Stimulated activated CD8-positive, alpha-beta memory T cell treated with anti-CD3 and anti-CD28 coated beads, Interleukin-4, amount 100 ng/mL, for 4 hours (primary cell): Measurements from ENCODE around the gene RRP36.

Experiments used
- DNase-seq, 2 donors: peaks; one replicate each; pipeline ENCODE4 v3.0.0-alpha.2; 2020; ENCODE audit warnings: low read depth in 2 of 2, low spot score in 1 of 2

RRP36 gene

DNA sequence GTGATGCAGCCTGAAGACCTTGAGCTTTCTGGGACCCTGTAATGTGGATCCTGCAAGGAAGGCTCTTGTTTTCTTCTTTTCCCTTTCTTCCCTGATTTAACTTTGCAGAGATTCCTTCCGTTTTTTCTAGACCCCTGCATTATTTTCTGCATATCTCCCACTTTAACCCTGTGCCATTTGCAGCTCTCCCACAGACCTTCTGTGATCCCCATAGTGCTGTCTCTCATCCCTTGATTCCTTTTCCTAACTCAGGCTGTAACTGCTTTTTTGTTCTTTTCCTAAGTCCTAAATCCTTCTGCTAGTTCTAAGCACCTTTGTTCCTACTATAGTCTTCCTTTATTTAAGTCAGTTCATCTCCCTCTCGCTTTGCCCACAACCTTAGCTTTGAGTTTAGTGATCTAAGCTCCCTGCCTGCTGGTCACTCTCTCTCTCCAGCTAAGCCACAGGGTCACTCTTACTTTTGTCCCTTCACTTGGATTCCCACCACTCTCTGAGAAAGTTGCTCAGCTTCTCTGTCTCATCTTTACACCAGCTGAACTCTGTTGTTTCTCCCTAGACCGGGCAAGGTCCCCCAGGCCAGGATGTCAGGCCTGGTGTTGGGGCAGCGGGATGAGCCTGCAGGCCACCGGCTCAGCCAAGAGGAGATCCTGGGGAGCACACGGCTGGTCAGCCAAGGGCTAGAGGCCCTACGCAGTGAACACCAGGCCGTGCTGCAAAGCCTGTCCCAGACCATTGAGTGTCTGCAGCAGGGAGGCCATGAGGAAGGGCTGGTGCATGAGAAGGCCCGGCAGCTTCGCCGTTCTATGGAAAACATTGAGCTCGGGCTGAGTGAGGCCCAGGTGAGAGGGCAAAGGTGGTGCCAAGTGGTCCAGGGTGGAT lies 39.6 kb downstream of the RRP36 start:
- DNase-seq: no peak

DNA sequence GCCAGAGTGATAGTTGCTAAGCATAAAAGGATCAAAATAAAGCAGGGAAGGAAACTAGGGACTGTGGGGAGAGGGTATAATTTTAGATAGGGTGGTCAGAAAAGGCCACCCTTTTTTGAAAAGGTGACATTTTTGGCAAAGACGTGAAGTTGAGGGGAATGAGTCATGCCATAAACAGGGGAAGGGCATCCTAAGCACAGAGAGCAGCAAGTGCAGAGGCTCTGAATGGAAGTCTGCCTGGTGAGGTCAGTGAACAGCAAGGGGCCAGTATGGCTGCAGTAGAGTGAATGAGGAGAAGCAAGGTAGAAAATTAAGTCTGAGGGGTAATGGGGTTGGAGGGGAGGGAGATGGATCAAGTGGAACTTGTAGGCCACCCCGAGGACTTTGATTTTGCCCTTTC lies 40.4 kb downstream of the RRP36 start:
- DNase-seq: no peak

DNA sequence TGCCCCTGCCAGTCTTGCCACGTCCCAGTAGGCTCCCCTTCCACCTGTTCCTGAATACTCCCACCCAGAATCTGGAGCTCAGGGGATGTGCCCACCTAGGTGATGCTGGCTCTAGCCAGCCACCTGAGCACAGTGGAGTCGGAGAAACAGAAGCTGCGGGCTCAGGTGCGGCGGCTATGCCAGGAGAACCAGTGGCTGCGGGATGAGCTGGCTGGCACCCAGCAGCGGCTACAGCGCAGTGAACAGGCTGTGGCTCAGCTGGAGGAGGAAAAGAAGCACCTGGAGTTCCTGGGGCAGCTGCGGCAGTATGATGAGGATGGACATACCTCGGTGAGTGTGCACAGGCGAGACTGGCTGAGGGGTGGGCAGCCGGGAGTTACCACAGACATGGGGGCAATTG lies 41.4 kb downstream of the RRP36 start:
- DNase-seq: no peak

DNA sequence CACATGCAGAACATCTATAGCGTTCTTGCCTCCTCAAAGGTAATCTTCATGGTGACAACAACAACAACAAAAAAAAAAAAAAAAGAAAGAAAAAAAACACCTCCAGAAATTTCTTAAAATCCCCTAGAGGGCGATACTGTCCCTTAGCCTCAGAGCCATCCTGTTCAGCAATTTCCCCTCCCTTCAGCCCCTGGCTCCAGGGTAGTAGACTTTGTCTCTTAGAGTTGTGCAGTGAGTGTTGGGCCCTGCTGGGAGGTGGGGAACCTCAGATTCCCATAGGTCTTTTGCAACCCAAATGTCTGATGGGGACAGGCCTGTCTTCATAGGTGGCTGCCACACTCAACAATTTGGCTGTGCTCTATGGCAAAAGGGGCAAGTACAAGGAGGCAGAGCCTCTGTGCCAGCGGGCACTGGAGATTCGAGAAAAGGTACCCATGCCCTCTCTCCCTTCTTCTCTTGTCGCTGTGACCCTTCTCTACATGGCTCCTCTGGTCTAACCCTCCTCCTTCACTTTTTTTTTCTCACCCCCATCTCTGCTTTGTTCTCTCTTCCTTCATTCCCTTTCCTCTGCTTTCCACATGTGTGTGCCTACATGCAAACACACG lies 48.7 kb downstream of the RRP36 start:
- DNase-seq: no peak

DNA sequence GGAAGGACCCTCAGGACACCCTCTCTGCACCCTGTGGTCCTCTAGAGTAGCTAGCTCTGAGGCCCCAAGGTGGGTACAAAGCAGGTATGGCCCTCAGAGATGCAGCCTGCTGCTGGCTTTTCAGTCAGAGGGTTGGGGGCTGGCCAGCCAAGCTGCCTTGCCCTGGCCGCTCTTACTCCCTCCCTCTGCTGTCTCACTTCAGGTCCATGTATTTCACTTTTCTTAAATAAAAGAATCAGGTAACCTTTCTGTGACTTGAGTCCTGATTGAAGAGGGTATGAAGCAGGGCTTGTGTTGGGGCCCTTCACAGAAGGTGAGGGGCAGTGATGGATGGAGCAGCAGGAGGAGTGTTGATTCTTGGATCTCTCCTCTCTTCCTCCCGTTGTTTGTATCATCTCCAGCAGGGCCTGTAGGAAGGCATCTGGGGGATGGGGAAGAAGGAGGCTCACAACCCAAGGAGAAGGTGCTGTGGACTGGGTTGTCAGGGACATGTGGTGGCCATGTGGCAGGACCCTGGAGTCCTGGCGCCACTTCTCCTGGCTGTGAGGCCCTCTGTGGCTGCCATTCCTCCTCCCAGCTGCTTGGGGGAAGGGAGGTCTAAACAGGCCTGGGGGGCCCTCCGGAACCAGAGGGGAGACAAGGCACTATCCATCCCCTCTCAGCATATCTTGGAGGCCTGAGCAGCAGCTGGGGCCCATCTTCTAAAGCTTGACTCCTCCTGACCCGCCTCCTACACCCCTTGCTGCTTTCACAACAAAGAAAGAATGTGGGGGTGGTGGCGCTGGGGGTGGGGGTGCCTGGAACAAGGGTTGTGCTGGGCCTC lies 53.6 kb downstream of the RRP36 start:
- DNase-seq: no peak

DNA sequence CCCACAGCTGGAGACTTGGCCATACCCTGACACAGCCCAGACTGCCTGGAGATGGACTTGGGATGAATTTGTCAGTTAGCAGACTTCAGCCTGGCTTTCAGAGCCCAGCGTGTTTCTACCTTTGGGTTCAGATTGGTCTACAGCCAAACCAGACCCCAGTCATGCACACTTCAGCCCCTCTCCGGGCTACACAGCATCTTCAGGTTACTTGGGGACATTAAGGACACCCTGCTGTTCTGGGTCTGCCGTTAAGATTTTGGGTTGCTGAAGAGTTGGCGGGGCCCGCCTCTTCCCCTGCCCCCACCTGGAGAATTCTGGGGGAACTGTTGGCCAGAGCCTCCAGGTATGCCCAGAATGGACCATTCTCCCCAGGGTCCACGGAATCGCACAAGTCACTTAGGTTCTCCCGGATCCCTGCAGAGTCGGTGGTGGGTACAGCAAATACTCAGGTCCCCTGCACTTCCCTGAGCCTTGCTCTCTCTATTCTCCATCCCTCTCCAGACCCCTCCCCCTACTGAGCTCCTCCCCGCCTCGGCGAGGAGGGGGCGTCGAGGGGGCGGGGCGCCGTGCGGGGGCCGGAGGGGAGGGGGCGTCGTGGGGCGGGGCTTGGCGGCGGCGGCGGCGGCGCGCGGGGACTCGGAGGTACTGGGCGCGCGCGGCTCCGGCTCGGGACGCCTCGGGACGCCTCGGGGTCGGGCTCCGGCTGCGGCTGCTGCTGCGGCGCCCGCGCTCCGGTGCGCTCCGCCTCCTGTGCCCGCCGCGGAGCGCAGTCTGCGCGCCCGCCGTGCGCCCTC lies 54.4 kb downstream of the RRP36 start, which contains the start of gene PTK7:
Gene PTK7, plus strand, starts transcription at position 645 of the 794 bp plus-strand sequence. CDS start 175 bp downstream, outside the sequence.
- DNase-seq: no peak

DNA sequence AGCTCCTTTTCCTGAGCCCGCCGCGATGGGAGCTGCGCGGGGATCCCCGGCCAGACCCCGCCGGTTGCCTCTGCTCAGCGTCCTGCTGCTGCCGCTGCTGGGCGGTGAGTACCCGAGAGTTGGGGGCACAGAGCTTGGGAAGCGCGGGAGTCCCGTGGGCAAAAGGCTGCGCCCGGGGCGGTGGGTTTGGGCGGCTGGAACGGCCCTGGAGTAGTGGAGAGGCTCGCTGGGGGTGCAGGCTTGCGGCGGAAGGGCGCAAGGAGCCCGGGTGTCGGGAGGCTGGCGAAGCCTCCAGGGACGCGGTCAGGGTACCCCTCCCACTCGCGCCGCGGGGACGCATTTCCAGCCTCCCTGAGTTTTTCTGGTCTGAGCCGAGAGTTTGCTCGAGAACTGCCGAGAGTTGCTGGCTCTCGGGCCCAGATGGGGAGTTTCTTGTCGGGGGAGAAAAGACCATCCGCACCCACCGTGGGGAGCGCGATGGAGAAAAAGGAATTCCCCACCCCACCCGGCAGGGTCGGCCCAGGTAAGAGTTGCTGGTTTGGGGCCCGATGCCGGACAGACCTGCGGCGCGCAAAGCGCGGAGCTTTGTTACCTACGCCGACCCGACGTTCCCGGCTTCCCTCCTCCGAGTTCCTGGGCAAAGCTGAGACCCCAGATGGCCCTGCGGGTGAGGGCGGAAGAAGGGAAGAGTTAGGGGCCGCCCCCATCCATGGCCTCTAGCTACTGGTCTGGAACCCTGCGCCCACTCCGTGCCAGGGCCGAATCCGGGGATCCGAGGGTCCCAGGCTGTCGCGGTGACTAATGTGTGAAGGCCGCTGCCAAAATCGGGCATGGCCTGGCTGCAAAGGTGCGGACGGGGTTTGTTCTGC lies 55.3 kb downstream of the RRP36 start:
- DNase-seq: no peak

DNA sequence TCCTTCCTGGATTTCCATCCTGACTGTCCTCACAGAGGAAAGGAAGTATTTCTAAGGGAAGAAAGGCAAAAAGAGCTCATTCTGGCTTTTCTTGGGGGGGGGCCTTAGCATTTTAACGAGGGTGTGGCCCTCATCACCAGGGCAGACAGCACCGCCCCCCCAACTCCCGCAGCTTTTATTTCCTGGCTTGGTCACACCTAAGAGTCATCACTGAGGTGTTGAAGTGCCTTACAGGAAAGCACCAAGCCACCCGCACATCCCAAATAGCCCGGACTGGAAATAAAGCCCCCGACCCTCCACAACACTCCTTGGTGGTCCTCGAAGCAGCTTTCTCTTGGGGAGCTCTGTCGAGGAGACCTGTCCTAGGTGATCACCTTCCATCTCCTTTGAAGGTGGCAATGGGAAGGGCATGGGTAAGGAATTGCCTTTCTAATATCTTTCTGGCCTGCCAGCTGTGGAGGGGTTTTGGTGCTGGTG lies 55.9 kb downstream of the RRP36 start:
- no peak for DNase-seq

DNA sequence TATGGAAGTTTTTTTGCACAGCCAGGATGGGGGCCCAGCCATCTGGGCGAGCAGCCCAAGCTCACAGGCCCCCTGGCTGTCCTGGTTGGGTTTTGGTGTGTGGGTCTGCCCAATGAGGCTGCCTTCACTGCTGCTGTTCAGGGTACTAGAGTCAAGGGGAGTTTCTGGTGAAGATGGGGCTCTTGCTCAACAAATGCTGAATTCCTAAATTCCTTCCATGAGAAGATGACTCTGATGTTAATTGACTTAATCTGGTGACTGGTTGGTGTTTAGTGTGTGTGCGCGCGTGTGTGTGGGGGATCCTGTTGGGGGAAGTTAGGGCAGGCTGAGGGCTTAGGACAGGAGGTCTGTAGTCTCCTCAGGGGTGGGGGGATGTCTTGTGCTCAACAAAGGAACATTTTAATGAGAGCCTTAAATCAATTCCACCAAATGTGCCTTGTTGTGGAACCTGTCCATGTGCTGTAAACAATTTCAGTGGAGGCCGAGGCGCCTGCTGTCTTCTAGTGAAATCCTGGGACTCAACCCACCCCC lies 56.6 kb downstream of the RRP36 start:
- no peak for DNase-seq

DNA sequence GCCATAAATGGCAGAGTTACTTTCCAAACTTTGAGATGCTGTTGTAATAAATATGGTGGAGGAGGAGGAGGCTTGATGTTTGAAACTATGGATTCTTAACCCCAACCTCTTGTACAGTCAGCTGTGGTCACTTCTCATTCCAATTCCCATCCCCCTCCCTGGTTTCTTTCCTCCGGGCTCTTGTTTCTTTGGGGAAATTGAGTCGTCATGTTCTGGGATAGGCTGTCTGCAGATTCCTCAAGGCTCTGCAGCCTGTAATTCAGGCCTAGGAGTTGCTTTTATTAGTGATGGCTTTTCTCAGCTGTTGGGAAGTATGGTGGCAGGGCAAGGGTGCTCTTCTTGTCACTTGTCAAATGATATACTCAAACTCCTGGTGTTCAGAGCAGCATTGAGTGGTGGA lies 57.3 kb downstream of the RRP36 start:
- no peak for DNase-seq
